Endothelial cell of umbilical vein (primary cell): ENCODE measurements around the gene ZMIZ2. TPM values are rescaled to one million over a fixed set of nuclear protein-coding genes. Genes with fewer than 3 reads are reported as not detected.
A peak's percentile ranks its signal among the peaks of the same experiment; 100 is the strongest.

ENCODE experiments used
- BruUV-seq: library from RNA; stranded (reverse); fragments of 400-500 nt; replicated peaks from 2 replicates; lab custom pipeline; 2021; lab: Mats Ljungman, UMichigan
- CTCF ChIA-PET: fragments of 300-600, 350-600 bp; sonication (Branson Sonifier 250); formaldehyde crosslinking; loops from one replicate; lab custom pipeline; 2021; ENCODE audit warnings: antibody characterized with exemption, inconsistent platforms; lab: Charles Lee
- POLR2A ChIA-PET: fragments of 300-600, 350-600 bp; sonication (Branson Sonifier 250); formaldehyde crosslinking; loops from one replicate; lab custom pipeline; 2021; ENCODE audit warnings: antibody characterized with exemption, inconsistent platforms; lab: Charles Lee
- DNase-seq: peaks from one replicate; pipeline ENCODE4 v3.0.0-alpha.2; 2011; ENCODE audit warnings: low read depth, low spot score
- FAIRE-seq: peaks from 2 replicates; lab custom pipeline; 2011; peaks lifted over from hg19 to GRCh38; lab: Jason Lieb, UNC
- H2AFZ ChIP-seq: 2 replicates; pipeline ENCODE4 v1.6.0; 2012; ENCODE audit warnings: low read depth, low read length, control low read depth, inconsistent platforms
- H3K27ac ChIP-seq: 2 replicates; pipeline ENCODE4 v1.5.1; 2011; ENCODE audit warnings: low read depth, mild to moderate bottlenecking, control low read depth, low read length, moderate library complexity; ENCODE audit not compliant: insufficient read depth
- H3K27me3 ChIP-seq, 2 experiments: 2 replicates each; pipeline versions ENCODE4 v1.6.0 to v1.6.1; 2011; ENCODE audit warnings: low read length in 2 of 2, mixed read lengths in 1 of 2; ENCODE audit not compliant: control insufficient read depth in 2 of 2, insufficient read depth in 2 of 2
- H3K36me3 ChIP-seq, 2 experiments: 2 replicates in 1 of 2; 3 replicates in 1 of 2; pipeline ENCODE4 v1.5.1; 2011; ENCODE audit warnings: low read length in 2 of 2, mild to moderate bottlenecking in 1 of 2, moderate library complexity in 1 of 2; ENCODE audit not compliant: control insufficient read depth in 2 of 2, insufficient read depth in 2 of 2; ENCODE audit errors: extremely low read depth in 1 of 2
- H3K4me1 ChIP-seq: 3 replicates; pipeline ENCODE4 v1.5.1; 2011; ENCODE audit warnings: mild to moderate bottlenecking, low read length; ENCODE audit not compliant: control insufficient read depth, insufficient read depth; ENCODE audit errors: extremely low read depth
- H3K4me2 ChIP-seq: 2 replicates; pipeline ENCODE4 v1.6.1; 2011; ENCODE audit warnings: low read length, control low read depth, mixed read lengths; ENCODE audit not compliant: insufficient read depth
- H3K4me3 ChIP-seq, 3 experiments: fragments of 200-600 bp in 1 of 3; sonication (generic), shearing (Covaris generic) in 1 of 3; replicated peaks in 1 of 3; 2 replicates each; pipeline ENCODE4 v1.5.1; 2011 to 2016; ENCODE audit warnings: control low read depth in 3 of 3, low read length in 3 of 3, mild to moderate bottlenecking in 2 of 3, inconsistent platforms in 1 of 3, low read depth in 1 of 3, moderate library complexity in 1 of 3; ENCODE audit not compliant: insufficient read depth in 1 of 3
- H3K79me2 ChIP-seq: 2 replicates; pipeline ENCODE4 v1.6.0; 2012; ENCODE audit warnings: low read length, inconsistent platforms; ENCODE audit not compliant: control insufficient read depth, insufficient read depth
- H3K9ac ChIP-seq: replicated peaks from 2 replicates; pipeline ENCODE3; 2011; ENCODE audit warnings: low read length, control low read depth; ENCODE audit not compliant: insufficient read depth; ENCODE audit errors: extremely low read depth
- H3K9me1 ChIP-seq: replicated peaks from 3 replicates; pipeline ENCODE4 v1.6.0; 2011; ENCODE audit warnings: mild to moderate bottlenecking, low read length; ENCODE audit not compliant: control insufficient read depth, insufficient read depth; ENCODE audit errors: extremely low read depth
- H3K9me3 ChIP-seq: replicated peaks from 2 replicates; pipeline ENCODE4 v1.5.1; 2012; ENCODE audit warnings: low read length, inconsistent platforms; ENCODE audit not compliant: control insufficient read depth, insufficient read depth
- H4K20me1 ChIP-seq: replicated peaks from 2 replicates; pipeline ENCODE3; 2011; ENCODE audit warnings: mild to moderate bottlenecking, low read length; ENCODE audit not compliant: control insufficient read depth, insufficient read depth; ENCODE audit errors: extremely low read depth
- CTCF ChIP-seq, 2 donors: IDR thresholded peaks; 1 replicate in 1 of 2; 2 replicates in 1 of 2; pipeline ENCODE4 v1.5.1; 2011; ENCODE audit warnings: low read length in 2 of 2, mild to moderate bottlenecking in 2 of 2, moderate library complexity in 2 of 2, control low read depth in 1 of 2, inconsistent platforms in 1 of 2, low read depth in 1 of 2; ENCODE audit not compliant: insufficient read depth in 1 of 2; ENCODE audit errors: extremely low read depth in 1 of 2
- FOS ChIP-seq: IDR thresholded peaks from 2 replicates; pipeline ENCODE4 v1.6.1; 2011; ENCODE audit warnings: mild to moderate bottlenecking, low read length, moderate library complexity, borderline replicate concordance; ENCODE audit not compliant: insufficient read depth
- JUN ChIP-seq: IDR thresholded peaks from 2 replicates; pipeline ENCODE4 v1.6.1; 2011; ENCODE audit warnings: borderline replicate concordance, low read depth; ENCODE audit not compliant: insufficient read length, insufficient read depth
- POLR2AphosphoS5 ChIP-seq: IDR thresholded peaks from 2 replicates; pipeline ENCODE4 v1.6.1; 2012; ENCODE audit warnings: low read depth, mild to moderate bottlenecking, control low read depth, low read length, moderate library complexity; ENCODE audit not compliant: insufficient read depth
- dilution Hi-C: fragments of 300-500 bp; cut with MboI; formaldehyde crosslinking; loops from one replicate; pipeline ENCODE4 v1.15.0; 2019; ENCODE audit warnings: low sequenced_read_pairs; ENCODE audit not compliant: extremely low pct_ligation_motif_present
- intact Hi-C: fragments of 100-400 bp; cut with micrococcal nuclease; formaldehyde crosslinking; loops from one replicate; pipeline ENCODE4 v1.10.0; 2022
- polyA plus RNA-seq, 4 experiments: library from polyadenylated mRNA; depleted of rRNA in 3 of 4; stranded (reverse) in 3 of 4; unstranded in 1 of 4; fragments of >200 nt; gene quantifications; 2 replicates each; pipeline versions ENCODE4 v1.2.1 to v1.2.3, GENCODE V29; 2011 to 2012; ENCODE audit warnings: missing spikeins in 1 of 4
- total RNA-seq: library from RNA; stranded (reverse); gene quantifications from 2 replicates; pipeline ENCODE4 v1.2.3, GENCODE V29; 2021
- TF ChIP-seq, protein P1 (sequence below): IDR thresholded peaks from 2 replicates; pipeline ENCODE4 v1.6.1; 2011; ENCODE audit not compliant: insufficient read depth, insufficient read length

Gene ZMIZ2
- total and polyA plus RNA-seq, 2 donors (not counting 3 experiments of a cell fraction or from before 2014, with no cell fraction given), result 30.6 to 87.5 TPM

DNA sequence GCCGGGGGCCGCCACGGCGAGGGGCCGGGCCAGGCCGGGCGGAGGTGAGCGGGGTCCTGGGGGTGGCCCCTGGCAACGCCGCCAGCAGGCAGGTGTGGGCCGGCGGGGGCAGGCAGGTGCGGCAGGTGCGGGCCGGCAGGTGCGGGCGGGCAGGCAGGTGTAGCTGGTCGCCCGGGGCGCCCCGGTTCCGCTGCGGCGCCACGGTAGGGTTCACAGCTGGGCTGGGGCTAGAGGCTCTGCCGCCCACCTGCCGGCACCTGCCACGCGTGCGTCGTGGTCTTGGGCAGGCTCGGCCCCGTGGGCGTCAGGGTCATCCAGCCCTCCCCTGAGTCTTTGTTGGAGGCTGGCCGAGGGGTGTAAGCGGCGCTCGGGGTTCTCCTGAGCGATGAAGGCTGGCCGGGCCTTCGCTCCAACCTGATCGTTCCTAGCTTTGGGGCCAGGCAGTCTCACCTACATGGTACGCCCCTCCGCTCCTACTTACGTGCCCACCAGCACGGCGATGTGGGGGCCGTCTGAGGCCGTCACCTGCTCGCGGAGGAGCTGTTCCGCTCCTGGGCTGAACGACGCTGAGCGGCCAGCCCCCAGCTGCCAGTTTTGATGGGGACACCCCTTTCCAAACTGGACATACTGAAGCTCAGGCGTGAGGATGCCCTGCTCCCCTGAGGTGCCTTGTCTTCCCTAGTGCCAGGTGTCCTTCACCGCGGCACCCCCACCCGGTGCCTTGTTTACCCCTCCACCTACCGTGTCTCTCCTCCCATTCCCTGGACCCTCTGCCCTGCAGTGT lies 493 bp downstream of the ZMIZ2 start:
- Histone ChIP-seq H3K27ac (peak overlapping the region; percentile 45), H3K36me3 (peaks cover 0 to 6% of the 10 kb centered on the region in 2 experiments), H3K9me3 (no peaks in the 10 kb centered on the region), H3K4me3 (peak overlapping the region; percentile 46 to 98 (median 71)), H3K9me1 (no peaks in the 10 kb centered on the region), H3K4me1 (peaks cover 15% of the 10 kb centered on the region), H4K20me1 (no peaks in the 10 kb centered on the region), H3K9ac (peak overlapping the region; percentile 78), H3K27me3 (no peaks in the 10 kb centered on the region), H2AFZ (no peak overlapping the region), H3K4me2 (peak overlapping the region; percentile 71), H3K79me2 (peaks cover 41% of the 10 kb centered on the region)
- intact Hi-C loops, result loop anchor here (1.0 to 5.0 kb wide), 7 partner anchors 14 to 166 kb away; partner anchors contain the start of genes H2AZ2, OGDH, PPIA and TMED4
- POLR2A ChIA-PET, result no interaction called here
- CTCF ChIA-PET, result interaction anchor here (1.0 to 1.4 kb wide), 4 partner anchors 14 to 98 kb away, joined by 3 read pairs; partner anchors contain the start of gene H2AZ2
- TF ChIP-seq, protein P1, sequence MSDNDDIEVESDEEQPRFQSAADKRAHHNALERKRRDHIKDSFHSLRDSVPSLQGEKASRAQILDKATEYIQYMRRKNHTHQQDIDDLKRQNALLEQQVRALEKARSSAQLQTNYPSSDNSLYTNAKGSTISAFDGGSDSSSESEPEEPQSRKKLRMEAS, result no peak
- TF ChIP-seq POLR2AphosphoS5, result no peak
- TF ChIP-seq CTCF (IDR thresholded peaks at IDR 0.05; ENCODE audit: extremely low read depth in 1 of 2, insufficient read depth in 1 of 2, low read depth in 1 of 2, low read length in 2 of 2), result no peak
- TF ChIP-seq JUN, result no peak
- no peak for TF ChIP-seq FOS
- dilution Hi-C loops, result no loop called here
- FAIRE-seq (no peak), DNase-seq (no peak)
- no TSS peak for BruUV-seq
